ENCODE data around the gene CAMK4. TPM values are rescaled to one million over a fixed set of nuclear protein-coding genes. Genes with fewer than 3 reads are reported as not detected.

Gene CAMK4
- total and polyA plus RNA-seq, 2 donors (not counting 3 experiments of a cell fraction or from before 2014, with no cell fraction given): 2.2 to 5.4 TPM

- POLR2A ChIA-PET: no interaction called here
- TF ChIP-seq, protein P1, sequence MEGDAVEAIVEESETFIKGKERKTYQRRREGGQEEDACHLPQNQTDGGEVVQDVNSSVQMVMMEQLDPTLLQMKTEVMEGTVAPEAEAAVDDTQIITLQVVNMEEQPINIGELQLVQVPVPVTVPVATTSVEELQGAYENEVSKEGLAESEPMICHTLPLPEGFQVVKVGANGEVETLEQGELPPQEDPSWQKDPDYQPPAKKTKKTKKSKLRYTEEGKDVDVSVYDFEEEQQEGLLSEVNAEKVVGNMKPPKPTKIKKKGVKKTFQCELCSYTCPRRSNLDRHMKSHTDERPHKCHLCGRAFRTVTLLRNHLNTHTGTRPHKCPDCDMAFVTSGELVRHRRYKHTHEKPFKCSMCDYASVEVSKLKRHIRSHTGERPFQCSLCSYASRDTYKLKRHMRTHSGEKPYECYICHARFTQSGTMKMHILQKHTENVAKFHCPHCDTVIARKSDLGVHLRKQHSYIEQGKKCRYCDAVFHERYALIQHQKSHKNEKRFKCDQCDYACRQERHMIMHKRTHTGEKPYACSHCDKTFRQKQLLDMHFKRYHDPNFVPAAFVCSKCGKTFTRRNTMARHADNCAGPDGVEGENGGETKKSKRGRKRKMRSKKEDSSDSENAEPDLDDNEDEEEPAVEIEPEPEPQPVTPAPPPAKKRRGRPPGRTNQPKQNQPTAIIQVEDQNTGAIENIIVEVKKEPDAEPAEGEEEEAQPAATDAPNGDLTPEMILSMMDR (IDR thresholded peaks at IDR 0.05; ENCODE audit: extremely low read depth in 1 of 2, insufficient read depth in 1 of 2, low read depth in 1 of 2, low read length in 2 of 2): no peak
- TF ChIP-seq POLR2A (IDR thresholded peaks at IDR 0.05; ENCODE audit: low read depth, low read length): no peak
- no peak for TF ChIP-seq JUN (IDR thresholded peaks at IDR 0.05; ENCODE audit: borderline replicate concordance, insufficient read depth, insufficient read length, low read depth)
- TF ChIP-seq MYC (IDR thresholded peaks at IDR 0.05; ENCODE audit: low read depth, low read length): no peak
- TF ChIP-seq, protein P2, sequence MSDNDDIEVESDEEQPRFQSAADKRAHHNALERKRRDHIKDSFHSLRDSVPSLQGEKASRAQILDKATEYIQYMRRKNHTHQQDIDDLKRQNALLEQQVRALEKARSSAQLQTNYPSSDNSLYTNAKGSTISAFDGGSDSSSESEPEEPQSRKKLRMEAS (IDR thresholded peaks at IDR 0.05; ENCODE audit: insufficient read depth, insufficient read length): no peak
- TF ChIP-seq POLR2AphosphoS5 (IDR thresholded peaks at IDR 0.05; ENCODE audit: insufficient read depth, low read depth, low read length): no peak
- no peak for TF ChIP-seq EZH2 (IDR thresholded peaks at IDR 0.05; ENCODE audit: borderline replicate concordance, low read depth, low read length, severe bottlenecking)
- TF ChIP-seq FOS (IDR thresholded peaks at IDR 0.05; ENCODE audit: borderline replicate concordance, insufficient read depth, low read length): no peak
- no peak for TF ChIP-seq GATA2 (IDR thresholded peaks at IDR 0.05; ENCODE audit: insufficient read depth, insufficient read length, low read depth, low read length)
- DNase-seq (ENCODE audit: low read depth, low spot score) (no peak), FAIRE-seq (no peak)
- no peak overlapping the region for H3K27ac ChIP-seq (ENCODE audit: insufficient read depth, low read depth, low read length)
- H4K20me1 ChIP-seq (replicated peaks; ENCODE audit: control insufficient read depth, extremely low read depth, insufficient read depth, low read length): no peaks in the 10 kb centered on the region
- H3K9me1 ChIP-seq (replicated peaks; ENCODE audit: control insufficient read depth, extremely low read depth, insufficient read depth, low read length): no peaks in the 10 kb centered on the region
- no peak overlapping the region for H3K9ac ChIP-seq (replicated peaks; ENCODE audit: extremely low read depth, insufficient read depth, low read length)
- H3K4me1 ChIP-seq (ENCODE audit: control insufficient read depth, extremely low read depth, insufficient read depth, low read length): no peaks in the 10 kb centered on the region
- no peak overlapping the region for H2AFZ ChIP-seq (ENCODE audit: low read depth, low read length)
- no TSS peak for BruUV-seq (replicated peaks)
- dilution Hi-C loops (cut with MboI; ENCODE audit: extremely low pct_ligation_motif_present, low sequenced_read_pairs) (no loop called here), intact Hi-C loops (cut with micrococcal nuclease) (no loop called here)
- H3K36me3 ChIP-seq (ENCODE audit: control insufficient read depth in 2 of 2, extremely low read depth in 1 of 2, insufficient read depth in 2 of 2, low read length in 2 of 2): no peaks in the 10 kb centered on the region
- CTCF ChIA-PET: no interaction called here
- H3K4me3 ChIP-seq (replicated peaks in 1 of 3; ENCODE audit: insufficient read depth in 1 of 3, low read depth in 1 of 3, low read length in 3 of 3): no peak overlapping the region
- H3K4me2 ChIP-seq (ENCODE audit: insufficient read depth, low read length): no peak overlapping the region
- H3K9me3 ChIP-seq (replicated peaks; ENCODE audit: control insufficient read depth, insufficient read depth, low read length): no peaks in the 10 kb centered on the region
- no peaks in the 10 kb centered on the region for H3K27me3 ChIP-seq (ENCODE audit: control insufficient read depth in 2 of 2, insufficient read depth in 2 of 2, low read length in 2 of 2)
- H3K79me2 ChIP-seq (ENCODE audit: control insufficient read depth, insufficient read depth, low read length): no peaks in the 10 kb centered on the region
Measured at GRCh38 chr5:111308951-111309350, 84.8 kb downstream of the CAMK4 start.
